G401 (cell line): ENCODE results near the gene EYA3. TPM values are rescaled to one million over a fixed set of nuclear protein-coding genes. Genes with fewer than 3 reads are reported as not detected.
"Not testable (repeated sequence)": the region's sequence is repeated elsewhere in the genome, so short reads cannot be mapped to it uniquely, and the experiment has no call there.

ENCODE experiments used
- DNase-seq: peaks from one replicate; pipeline ENCODE4 v3.0.0-alpha.2; 2015; ENCODE audit warnings: low spot score
- in situ Hi-C: cut with HindIII; loops from 2 replicates; pipeline ENCODE4 v1.10.0; 2016; ENCODE audit warnings: low sequenced_read_pairs, mixed read lengths
- total RNA-seq: library from RNA; depleted of rRNA; stranded (reverse); fragments of >200 nt; shearing (Covaris generic); gene quantifications from 2 replicates; pipeline ENCODE4 v1.2.3, GENCODE V29; 2014

EYA3 gene
- total RNA-seq, 1 experiment from 2014 or later = 15.0 TPM

GRCh38 chr1:28039341-28039740, 49.1 kb downstream of the EYA3 start:
- DNase-seq = no peak

GRCh38 chr1:28037946-28038345, 50.5 kb downstream of the EYA3 start:
- in situ Hi-C loops = no loop called here
- DNase-seq = no peak

More at GRCh38 chr1:28039341-28039740, 49.1 kb downstream of the EYA3 start:
- in situ Hi-C loops = no loop called here

- in situ Hi-C loops = no loop called here
- no peak for DNase-seq
Observed at GRCh38 chr1:28037206-28037605, 51.2 kb downstream of the EYA3 start.

- in situ Hi-C loops = no loop called here
- no peak for DNase-seq
Observed at GRCh38 chr1:28036431-28036830, 52.0 kb downstream of the EYA3 start.

- in situ Hi-C loops = no loop called here
Observed at GRCh38 chr1:28035420-28035819, 53.0 kb downstream of the EYA3 start.

GRCh38 chr1:28032281-28032680, 56.1 kb downstream of the EYA3 start:
- DNase-seq = no peak
- in situ Hi-C loops = no loop called here

More at GRCh38 chr1:28035420-28035819, 53.0 kb downstream of the EYA3 start:
- no peak for DNase-seq

GRCh38 chr1:28031173-28031572, 57.2 kb downstream of the EYA3 start:
- in situ Hi-C loops = no loop called here
- DNase-seq = no peak

GRCh38 chr1:28028873-28029654, 59.3 kb downstream of the EYA3 start:
- no peak for DNase-seq
- in situ Hi-C loops = no loop called here

GRCh38 chr1:28027660-28028059, 60.8 kb downstream of the EYA3 start:
- no peak for DNase-seq
- in situ Hi-C loops = no loop called here

- in situ Hi-C loops = no loop called here
- DNase-seq = no peak
Observed at GRCh38 chr1:28027238-28027637, 61.2 kb downstream of the EYA3 start.

- DNase-seq = no peak
- in situ Hi-C loops = no loop called here
Observed at GRCh38 chr1:28026329-28026728, 62.1 kb downstream of the EYA3 start.

- in situ Hi-C loops = no loop called here
- no peak for DNase-seq
Observed at GRCh38 chr1:28021064-28021463, 67.3 kb downstream of the EYA3 start.

- no peak for DNase-seq
- in situ Hi-C loops = no loop called here
Observed at GRCh38 chr1:28010969-28011368, 77.4 kb downstream of the EYA3 start.

GRCh38 chr1:28003117-28003516, 85.3 kb downstream of the EYA3 start:
- DNase-seq, in situ Hi-C loops: not testable (repeated sequence)

- DNase-seq = no peak
- in situ Hi-C loops = no loop called here
Observed at GRCh38 chr1:28002600-28002999, 85.8 kb downstream of the EYA3 start.

GRCh38 chr1:27999055-27999454, 89.4 kb downstream of the EYA3 start:
- in situ Hi-C loops = no loop called here
- DNase-seq = no peak

GRCh38 chr1:27994526-27994925, 93.9 kb downstream of the EYA3 start:
- in situ Hi-C loops = not testable (repeated sequence)

GRCh38 chr1:27994060-27994459, 94.3 kb downstream of the EYA3 start:
- no peak for DNase-seq
- in situ Hi-C loops = no loop called here

More at GRCh38 chr1:27994526-27994925, 93.9 kb downstream of the EYA3 start:
- not testable (repeated sequence) for DNase-seq

- in situ Hi-C loops = no loop called here
- no peak for DNase-seq
Observed at GRCh38 chr1:27993241-27993640, 95.2 kb downstream of the EYA3 start.

- in situ Hi-C loops = no loop called here
Observed at GRCh38 chr1:27992276-27992675, 96.1 kb downstream of the EYA3 start.

GRCh38 chr1:27990920-27991537, 97.4 kb downstream of the EYA3 start:
- in situ Hi-C loops = no loop called here
- DNase-seq = no peak

More at GRCh38 chr1:27992276-27992675, 96.1 kb downstream of the EYA3 start:
- no peak for DNase-seq
